ENCODE measurements around the gene ZSCAN5A.
"Not testable (repeated sequence)": the region's sequence is repeated elsewhere in the genome, so short reads cannot be mapped to it uniquely, and the experiment has no call there.

Gene ZSCAN5A, protein sequence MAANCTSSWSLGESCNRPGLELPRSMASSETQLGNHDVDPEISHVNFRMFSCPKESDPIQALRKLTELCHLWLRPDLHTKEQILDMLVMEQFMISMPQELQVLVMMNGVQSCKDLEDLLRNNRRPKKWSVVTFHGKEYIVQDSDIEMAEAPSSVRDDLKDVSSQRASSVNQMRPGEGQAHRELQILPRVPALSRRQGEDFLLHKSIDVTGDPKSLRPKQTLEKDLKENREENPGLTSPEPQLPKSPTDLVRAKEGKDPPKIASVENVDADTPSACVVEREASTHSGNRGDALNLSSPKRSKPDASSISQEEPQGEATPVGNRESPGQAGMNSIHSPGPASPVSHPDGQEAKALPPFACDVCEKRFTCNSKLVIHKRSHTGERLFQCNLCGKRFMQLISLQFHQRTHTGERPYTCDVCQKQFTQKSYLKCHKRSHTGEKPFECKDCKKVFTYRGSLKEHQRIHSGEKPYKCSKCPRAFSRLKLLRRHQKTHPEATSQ

GRCh38 chr19:56314381-56315076, at the start of gene ZSCAN5A:
ZSCAN5A (minus strand) TSS chr19:56314839; CDS start chr19:56225046, 89,793 bp downstream.
- DNase-seq, result peak; percentile 99

DNA sequence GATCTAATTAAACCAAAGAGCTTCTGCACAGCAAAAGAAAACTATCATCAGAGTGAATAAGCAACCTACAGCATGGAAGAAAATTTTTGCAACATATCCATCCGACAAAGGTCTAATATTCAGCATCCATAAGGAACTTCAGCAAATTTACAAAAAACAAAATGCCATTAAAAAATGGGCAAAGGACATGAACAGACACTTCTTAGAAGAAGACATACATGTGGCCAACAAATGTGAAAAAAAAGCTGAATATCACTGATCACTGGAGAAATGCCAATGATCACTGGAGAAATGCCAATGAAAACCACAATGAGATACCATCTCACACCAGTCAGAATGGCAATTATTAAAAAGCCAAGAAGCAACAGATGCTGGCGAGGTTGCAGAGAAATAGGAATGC, 46.2 kb upstream of the ZSCAN5A start:
- no peak for DNase-seq

DNA sequence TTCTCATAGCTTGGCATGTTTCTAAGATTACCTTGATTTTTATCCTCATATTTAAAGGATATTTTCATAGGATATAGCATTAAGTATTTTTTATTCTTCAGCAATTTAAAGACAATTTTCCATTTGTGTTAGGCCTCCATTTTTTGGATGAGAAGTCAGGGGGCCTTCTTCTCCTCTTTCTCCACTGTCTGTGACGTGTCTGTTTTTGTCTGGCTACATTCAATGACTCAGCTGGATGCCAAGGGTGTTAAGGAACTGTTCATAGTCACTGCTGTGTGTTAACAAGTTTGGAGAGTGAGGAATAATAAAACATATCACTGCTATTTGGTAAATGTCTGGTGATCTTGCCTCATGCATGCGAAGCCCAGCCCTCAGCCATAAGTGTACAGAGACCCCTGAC, 42.3 kb upstream of the ZSCAN5A start:
- no peak for DNase-seq

- DNase-seq, result no peak
Observed at GRCh38 chr19:56355517-56355916, 40.9 kb upstream of the ZSCAN5A start.

GRCh38 chr19:56351208-56351607, 36.6 kb upstream of the ZSCAN5A start:
- no peak for DNase-seq

DNA sequence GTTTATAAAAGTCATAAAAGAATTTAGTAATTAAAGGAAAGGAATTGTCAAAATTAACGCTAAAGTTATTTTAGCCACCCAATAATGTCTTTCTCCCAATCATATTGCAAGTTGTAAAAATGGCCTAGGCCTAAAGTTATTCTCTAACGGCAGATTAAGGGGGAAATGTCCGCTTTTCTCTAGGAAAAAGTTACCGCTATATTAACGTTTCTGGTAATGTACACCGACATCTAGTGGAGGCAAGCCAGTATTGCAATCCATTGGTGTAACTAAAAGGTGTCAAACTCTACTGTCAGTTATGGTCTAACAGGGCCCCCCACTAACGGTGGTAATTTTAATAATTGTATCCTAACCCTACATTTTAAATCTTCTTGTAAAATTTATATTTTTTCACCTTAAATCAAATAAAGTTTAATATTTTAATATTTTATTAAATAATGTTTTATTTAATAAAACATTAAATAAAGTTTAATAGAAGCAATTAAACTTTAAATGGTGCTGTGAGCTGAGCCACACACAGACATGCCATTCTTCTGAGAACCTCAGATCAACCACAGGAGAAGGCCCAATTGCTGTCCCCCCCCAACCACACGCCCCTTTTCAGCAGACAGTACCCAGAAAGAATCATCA, 35.9 kb upstream of the ZSCAN5A start:
- DNase-seq, result no peak

- DNase-seq, result no peak
Observed at GRCh38 chr19:56348289-56348877, 33.7 kb upstream of the ZSCAN5A start.

GRCh38 chr19:56347163-56347778, 32.6 kb upstream of the ZSCAN5A start:
- DNase-seq, result no peak

GRCh38 chr19:56341948-56342347, 27.3 kb upstream of the ZSCAN5A start:
- no peak for DNase-seq

DNA sequence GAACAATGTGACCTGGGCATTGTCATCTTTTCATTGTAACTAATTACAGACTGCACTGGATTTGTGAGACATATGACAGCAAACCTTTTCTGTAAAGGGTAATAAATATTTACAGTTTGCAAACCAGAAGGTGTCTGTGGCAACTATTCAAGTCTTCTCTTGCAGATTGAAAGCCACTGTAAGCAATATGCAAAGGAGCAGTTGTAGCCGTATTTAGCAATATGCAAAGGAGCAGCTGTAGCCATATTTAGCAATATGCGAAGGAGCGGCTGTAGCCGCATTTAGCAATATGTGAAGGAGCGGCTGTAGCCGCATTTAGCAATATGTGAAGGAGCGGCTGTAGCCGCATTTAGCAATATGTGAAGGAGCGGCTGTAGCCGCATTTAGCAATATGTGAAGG, 24.4 kb upstream of the ZSCAN5A start:
- not testable (repeated sequence) for DNase-seq

GRCh38 chr19:56337077-56337476, 22.4 kb upstream of the ZSCAN5A start:
- DNase-seq, result not testable (repeated sequence)

DNA sequence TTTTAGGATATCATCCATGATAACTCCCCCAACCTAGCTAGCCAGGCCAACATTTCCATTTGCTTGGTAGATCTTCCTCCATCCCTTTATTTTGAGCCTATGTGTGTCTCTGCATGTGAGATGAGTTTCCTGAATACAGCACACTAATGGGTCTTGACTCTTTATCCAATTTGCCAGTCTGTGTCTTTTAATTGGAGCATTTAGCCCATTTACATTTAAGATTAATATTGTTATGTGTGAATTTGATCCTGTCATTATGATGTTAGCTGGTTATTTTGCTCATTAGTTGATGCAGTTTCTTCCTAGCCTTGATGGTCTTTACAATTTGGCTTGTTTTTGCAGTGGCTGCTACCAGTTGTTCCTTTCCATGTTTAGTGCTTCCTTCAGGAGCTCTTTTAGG, 20.7 kb upstream of the ZSCAN5A start:
- not testable (repeated sequence) for DNase-seq

GRCh38 chr19:56333506-56333905, 18.9 kb upstream of the ZSCAN5A start:
- DNase-seq, result no peak

GRCh38 chr19:56332695-56333094, 18.1 kb upstream of the ZSCAN5A start:
- DNase-seq, result no peak

GRCh38 chr19:56324436-56324835, 9.8 kb upstream of the ZSCAN5A start:
- no peak for DNase-seq

DNA sequence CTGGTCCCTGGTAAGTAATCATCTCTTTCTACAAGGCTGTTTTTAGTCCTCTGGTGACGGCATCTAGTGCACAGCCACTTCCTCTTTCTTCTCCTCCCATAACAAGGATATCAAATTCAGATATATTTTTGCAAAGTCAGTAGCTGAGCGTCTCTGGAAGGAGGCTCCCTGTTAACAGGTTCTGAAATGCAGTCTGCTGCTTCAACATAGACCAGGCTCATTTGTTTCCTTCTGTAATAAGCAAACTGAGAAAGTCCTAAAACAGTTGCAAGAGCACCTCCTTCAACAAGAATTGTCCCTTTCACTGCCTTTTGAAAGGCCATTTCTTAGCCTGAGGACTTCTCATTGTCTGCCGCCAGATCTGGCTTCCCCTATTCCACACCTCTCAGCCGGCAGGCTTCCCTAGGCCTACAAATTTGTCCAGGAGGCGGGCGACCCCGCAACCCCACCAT, 7.4 kb upstream of the ZSCAN5A start:
- no peak for DNase-seq

GRCh38 chr19:56321254-56321988, 6.8 kb upstream of the ZSCAN5A start:
- DNase-seq, result no peak

DNA sequence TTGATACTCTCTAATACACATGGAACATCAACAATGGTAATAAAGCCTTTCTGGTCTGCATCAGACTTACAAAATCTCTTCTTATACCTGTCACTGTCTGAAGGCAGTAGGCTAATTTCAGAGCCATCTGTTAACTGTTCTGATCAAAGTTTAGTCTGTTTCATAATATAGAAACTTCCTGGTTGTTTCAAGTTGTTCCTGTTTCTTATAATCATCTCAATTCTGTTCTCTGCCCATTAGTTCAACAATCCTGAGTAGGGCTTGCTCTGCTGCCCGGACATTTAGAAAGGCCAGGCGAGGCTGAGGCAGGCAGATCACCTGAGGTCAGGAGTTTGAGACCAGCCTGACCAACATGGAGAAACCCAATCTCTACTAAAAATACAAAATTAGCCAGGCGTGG, 5.4 kb upstream of the ZSCAN5A start:
- no peak for DNase-seq

GRCh38 chr19:56317749-56318148, 3.1 kb upstream of the ZSCAN5A start:
- DNase-seq, result no peak

GRCh38 chr19:56316728-56317127, 2.1 kb upstream of the ZSCAN5A start:
- DNase-seq, result no peak

DNA sequence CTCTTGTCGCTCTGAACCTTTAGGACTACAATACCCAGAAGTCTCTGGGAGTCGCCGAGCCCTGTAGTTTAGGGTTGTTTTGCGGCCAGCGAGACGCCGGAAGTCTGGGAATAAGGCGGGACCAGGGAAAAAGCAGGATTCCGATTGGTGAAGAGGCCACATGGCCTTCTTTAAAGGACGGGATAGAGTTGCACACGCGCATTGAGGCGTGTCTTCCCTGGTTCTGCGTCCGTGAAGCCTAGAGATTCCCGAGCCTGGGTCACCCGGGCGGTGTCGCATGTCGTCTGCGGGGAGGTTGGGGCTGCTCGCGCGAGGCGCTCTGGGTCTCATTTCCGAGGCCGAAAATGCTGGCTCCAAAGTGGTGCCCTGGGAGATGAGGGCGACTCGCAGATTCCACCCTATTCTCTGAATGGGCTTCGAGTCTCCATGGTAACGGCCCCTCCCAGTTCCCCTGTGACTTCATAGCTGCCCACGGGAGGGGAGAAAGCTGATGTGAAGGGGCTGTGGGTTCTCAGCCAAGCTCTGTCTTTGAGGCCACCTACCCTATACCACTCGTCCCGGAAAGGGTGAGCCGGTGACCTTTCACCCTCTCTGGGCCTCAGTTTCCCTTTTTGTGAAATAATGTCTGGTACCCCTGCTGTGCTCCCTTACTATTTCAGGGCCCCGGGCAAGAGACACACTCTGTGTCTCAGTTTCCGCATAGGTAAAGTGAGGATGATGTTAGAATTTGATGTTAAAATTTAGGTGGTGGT, 614 bp upstream of the ZSCAN5A start:
- peak; percentile 86 for DNase-seq
